ENCODE results near the gene ZNF444. TPM values are rescaled to one million over a fixed set of nuclear protein-coding genes. Genes with fewer than 3 reads are reported as not detected.
"Not testable (repeated sequence)": the region's sequence is repeated elsewhere in the genome, so short reads cannot be mapped to it uniquely, and the experiment has no call there.

The ZNF444 gene
- total RNA-seq, 1 experiment from 2014 or later: 92.2 TPM

DNA sequence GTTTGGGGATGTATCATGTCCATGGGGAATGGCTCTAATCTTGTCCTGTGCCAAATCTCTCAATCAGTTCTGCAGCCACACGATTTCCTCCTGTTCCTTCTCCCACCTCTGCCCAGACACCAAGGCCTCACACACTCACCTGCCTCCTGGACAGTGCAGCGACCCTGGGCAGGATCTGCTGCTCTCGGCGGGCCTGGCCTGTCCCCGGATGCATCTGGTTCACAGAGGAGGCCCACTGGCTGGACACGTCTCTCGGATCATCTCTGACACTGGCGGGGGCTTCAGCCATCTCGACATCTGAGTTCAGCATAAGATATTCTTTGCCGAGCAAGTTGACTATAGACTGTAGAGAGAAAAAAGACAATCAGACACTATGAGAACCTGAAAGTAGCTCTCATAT, 50.6 kb downstream of the ZNF444 start:
- Mint-ChIP-seq H3K27ac (ENCODE audit: unreplicated experiment) (no peak overlapping the region), H3K27me3 (ENCODE audit: insufficient read depth, unreplicated experiment) (peaks cover 10% of the 10 kb centered on the region), H3K9me3 (ENCODE audit: unreplicated experiment) (no peaks in the 10 kb centered on the region), H3K4me1 (ENCODE audit: low read depth, unreplicated experiment) (no peaks in the 10 kb centered on the region), H3K36me3 (ENCODE audit: insufficient read depth, unreplicated experiment) (no peaks in the 10 kb centered on the region), H3K4me3 (ENCODE audit: unreplicated experiment) (no peak overlapping the region)
- no peak overlapping the region for H3K4me3 ChIP-seq (ENCODE audit: low read depth, low read length)
- CTCF ChIA-PET: no interaction called here
- no TSS peak for BruUV-seq (replicated peaks)
- POLR2A ChIA-PET: no interaction called here
- DNase-seq: no peak
- H3K4me1 ChIP-seq: no peaks in the 10 kb centered on the region
- no peaks in the 10 kb centered on the region for H3K27me3 ChIP-seq (replicated peaks; ENCODE audit: control insufficient read depth, insufficient read depth, low read length)
- H3K36me3 ChIP-seq (ENCODE audit: control insufficient read depth, insufficient read depth, low read length): no peaks in the 10 kb centered on the region
- no peaks in the 10 kb centered on the region for H3K9me3 ChIP-seq
- no peak for TF ChIP-seq CTCF (IDR thresholded peaks at IDR 0.05; ENCODE audit: insufficient read depth in 1 of 2, low read depth in 1 of 2, low read length in 1 of 2, severe bottlenecking in 1 of 2, unreplicated experiment in 1 of 2)
- intact Hi-C loops (cut with micrococcal nuclease; ENCODE audit: unreplicated experiment): no loop called here

DNA sequence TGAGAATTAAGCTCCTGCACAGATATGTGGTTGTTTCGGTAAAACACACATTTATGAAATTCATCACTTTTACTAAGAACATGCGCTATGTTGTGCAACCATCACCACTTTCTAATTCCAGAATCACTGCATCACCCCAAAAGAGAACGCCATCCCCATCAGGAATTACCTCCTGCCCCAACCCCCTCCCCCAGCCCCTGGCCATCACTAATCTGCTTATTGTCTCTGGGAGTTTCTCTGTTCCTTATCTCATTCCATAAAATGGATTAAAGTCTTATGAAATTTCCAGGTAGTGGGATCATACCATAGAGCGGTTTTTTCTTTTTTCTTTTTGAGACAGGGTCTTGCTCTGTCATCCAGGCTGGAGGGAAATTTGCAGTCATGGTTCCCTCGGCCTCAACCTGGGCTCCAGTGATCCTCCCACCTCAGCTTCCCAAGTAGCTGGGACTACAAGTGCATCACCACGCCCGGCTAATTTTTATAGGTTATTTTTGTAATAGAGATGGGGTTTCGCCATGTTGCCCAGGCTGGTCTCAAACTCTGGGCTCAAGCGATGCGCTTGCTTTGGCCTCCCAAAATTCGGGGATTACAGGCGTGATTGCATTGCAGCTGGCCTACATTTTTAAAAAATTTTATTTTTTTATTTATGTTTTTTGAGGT, 53.0 kb downstream of the ZNF444 start:
- H3K9me3 ChIP-seq: no peaks in the 10 kb centered on the region
- Mint-ChIP-seq H3K36me3 (ENCODE audit: insufficient read depth, unreplicated experiment) (no peaks in the 10 kb centered on the region), H3K4me3 (ENCODE audit: unreplicated experiment) (no peak overlapping the region), H3K27ac (ENCODE audit: unreplicated experiment) (no peak overlapping the region), H3K9me3 (ENCODE audit: unreplicated experiment) (no peaks in the 10 kb centered on the region), H3K27me3 (ENCODE audit: insufficient read depth, unreplicated experiment) (peaks cover 15% of the 10 kb centered on the region), H3K4me1 (ENCODE audit: low read depth, unreplicated experiment) (no peaks in the 10 kb centered on the region)
- intact Hi-C loops (cut with micrococcal nuclease; ENCODE audit: unreplicated experiment): no loop called here
- no peaks in the 10 kb centered on the region for H3K4me1 ChIP-seq
- H3K4me3 ChIP-seq (ENCODE audit: low read depth, low read length): no peak overlapping the region
- no TSS peak for BruUV-seq (replicated peaks)
- DNase-seq: no peak
- CTCF ChIA-PET: no interaction called here
- POLR2A ChIA-PET: no interaction called here
- no peaks in the 10 kb centered on the region for H3K27me3 ChIP-seq (replicated peaks; ENCODE audit: control insufficient read depth, insufficient read depth, low read length)
- H3K36me3 ChIP-seq (ENCODE audit: control insufficient read depth, insufficient read depth, low read length): no peaks in the 10 kb centered on the region
- no peak for TF ChIP-seq CTCF (IDR thresholded peaks at IDR 0.05; ENCODE audit: insufficient read depth in 1 of 2, low read depth in 1 of 2, low read length in 1 of 2, severe bottlenecking in 1 of 2, unreplicated experiment in 1 of 2)

GRCh38 chr19:56197646-56198045, 56.6 kb downstream of the ZNF444 start, which contains the start of gene ZSCAN5B:
TSS of gene ZSCAN5B (minus strand) at chr19:56197783. CDS start at chr19:56193052, 4,731 bp downstream.
- H3K4me3 Mint-ChIP-seq (ENCODE audit: unreplicated experiment); BruUV-seq (replicated peaks); CTCF ChIA-PET: not testable (repeated sequence)

More at GRCh38 chr19:56197646-56198045, 56.6 kb downstream of the ZNF444 start, which contains the start of gene ZSCAN5B:
- H3K4me1 ChIP-seq; H3K9me3 ChIP-seq; H3K4me1 Mint-ChIP-seq (ENCODE audit: low read depth, unreplicated experiment); intact Hi-C loops (cut with micrococcal nuclease; ENCODE audit: unreplicated experiment); DNase-seq; H3K27me3 ChIP-seq (replicated peaks; ENCODE audit: control insufficient read depth, insufficient read depth, low read length); H3K27ac Mint-ChIP-seq (ENCODE audit: unreplicated experiment); H3K9me3 Mint-ChIP-seq (ENCODE audit: unreplicated experiment); H3K4me3 ChIP-seq (ENCODE audit: low read depth, low read length); H3K36me3 ChIP-seq (ENCODE audit: control insufficient read depth, insufficient read depth, low read length); H3K36me3 Mint-ChIP-seq (ENCODE audit: insufficient read depth, unreplicated experiment); POLR2A ChIA-PET: not testable (repeated sequence)
- H3K27me3 Mint-ChIP-seq (ENCODE audit: insufficient read depth, unreplicated experiment): peaks cover 22% of the 10 kb centered on the region

Measured in Caco-2 (cell line).